H54 (cell line): ENCODE data around the gene SERPINI1.

Experiments used
- DNase-seq: peaks from one replicate; pipeline ENCODE4 v3.0.0; 2011; ENCODE audit warnings: low spot score, mixed read lengths; ENCODE audit not compliant: insufficient read length
- FAIRE-seq: peaks from 3 replicates; lab custom pipeline; 2011; peaks lifted over from hg19 to GRCh38; lab: Jason Lieb, UNC
- POLR2A ChIP-seq: IDR thresholded peaks from 2 replicates; pipeline ENCODE4 v1.6.1; 2011; ENCODE audit warnings: low read depth, mild to moderate bottlenecking, low read length

SERPINI1 gene

GRCh38 chr3:167735233-167736138 is at the start of gene SERPINI1:
TSS of gene SERPINI1 (plus strand) at chr3:167735721. CDS start at chr3:167789129, 53,408 bp downstream.
- peak; percentile 53 for TF ChIP-seq POLR2A
- peak; percentile 99 for FAIRE-seq
- DNase-seq: peak; percentile 43

GRCh38 chr3:167691366-167691765 is 44.2 kb upstream of the SERPINI1 start:
- TF ChIP-seq POLR2A: no peak
- DNase-seq: no peak

GRCh38 chr3:167694121-167694520 is 41.4 kb upstream of the SERPINI1 start:
- TF ChIP-seq POLR2A: no peak
- no peak for DNase-seq
- FAIRE-seq: no peak

More at GRCh38 chr3:167691366-167691765, 44.2 kb upstream of the SERPINI1 start:
- no peak for FAIRE-seq

- TF ChIP-seq POLR2A: no peak
- DNase-seq (no peak), FAIRE-seq (no peak)
Measured at GRCh38 chr3:167700046-167700445, 35.5 kb upstream of the SERPINI1 start.

- no peak for FAIRE-seq
- TF ChIP-seq POLR2A: no peak
- no peak for DNase-seq
Measured at GRCh38 chr3:167700926-167701325, 34.6 kb upstream of the SERPINI1 start.

- DNase-seq (no peak), FAIRE-seq (no peak)
- TF ChIP-seq POLR2A: no peak
Measured at GRCh38 chr3:167705840-167706239, 29.7 kb upstream of the SERPINI1 start.

GRCh38 chr3:167709690-167710089 is 25.8 kb upstream of the SERPINI1 start:
- FAIRE-seq (no peak), DNase-seq (no peak)
- no peak for TF ChIP-seq POLR2A

GRCh38 chr3:167710552-167710951 is 25.0 kb upstream of the SERPINI1 start:
- no peak for TF ChIP-seq POLR2A
- no peak for FAIRE-seq
- no peak for DNase-seq

- TF ChIP-seq POLR2A: no peak
- FAIRE-seq (no peak), DNase-seq (no peak)
Measured at GRCh38 chr3:167711439-167711838, 24.1 kb upstream of the SERPINI1 start.

GRCh38 chr3:167712445-167712844 is 23.1 kb upstream of the SERPINI1 start:
- FAIRE-seq (no peak), DNase-seq (no peak)
- TF ChIP-seq POLR2A: no peak

- DNase-seq (no peak), FAIRE-seq (no peak)
- no peak for TF ChIP-seq POLR2A
Measured at GRCh38 chr3:167714871-167715270, 20.6 kb upstream of the SERPINI1 start.

- no peak for TF ChIP-seq POLR2A
- DNase-seq (no peak), FAIRE-seq (no peak)
Measured at GRCh38 chr3:167716920-167717319, 18.6 kb upstream of the SERPINI1 start.

GRCh38 chr3:167718582-167718981 is 16.9 kb upstream of the SERPINI1 start:
- FAIRE-seq (no peak), DNase-seq (no peak)
- no peak for TF ChIP-seq POLR2A

GRCh38 chr3:167723025-167723512 is 12.5 kb upstream of the SERPINI1 start:
- no peak for TF ChIP-seq POLR2A
- no peak for DNase-seq
- FAIRE-seq: no peak
